Endothelial cell of umbilical vein (primary cell): ENCODE results near the gene NCF4. TPM values are rescaled to one million over a fixed set of nuclear protein-coding genes. Genes with fewer than 3 reads are reported as not detected.

Experiments
- BruUV-seq: library from RNA; stranded (reverse); fragments of 400-500 nt; replicated peaks from 2 replicates; lab custom pipeline; 2021; lab: Mats Ljungman, UMichigan
- CTCF ChIA-PET: fragments of 300-600, 350-600 bp; sonication (Branson Sonifier 250); formaldehyde crosslinking; loops from one replicate; lab custom pipeline; 2021; ENCODE audit warnings: antibody characterized with exemption, inconsistent platforms; lab: Charles Lee
- POLR2A ChIA-PET: fragments of 300-600, 350-600 bp; sonication (Branson Sonifier 250); formaldehyde crosslinking; loops from one replicate; lab custom pipeline; 2021; ENCODE audit warnings: antibody characterized with exemption, inconsistent platforms; lab: Charles Lee
- DNase-seq: peaks from one replicate; pipeline ENCODE4 v3.0.0-alpha.2; 2011; ENCODE audit warnings: low read depth, low spot score
- FAIRE-seq: peaks from 2 replicates; lab custom pipeline; 2011; peaks lifted over from hg19 to GRCh38; lab: Jason Lieb, UNC
- H2AFZ ChIP-seq: 2 replicates; pipeline ENCODE4 v1.6.0; 2012; ENCODE audit warnings: low read depth, low read length, control low read depth, inconsistent platforms
- H3K27ac ChIP-seq: 2 replicates; pipeline ENCODE4 v1.5.1; 2011; ENCODE audit warnings: low read depth, mild to moderate bottlenecking, control low read depth, low read length, moderate library complexity; ENCODE audit not compliant: insufficient read depth
- H3K27me3 ChIP-seq, 2 experiments: 2 replicates each; pipeline versions ENCODE4 v1.6.0 to v1.6.1; 2011; ENCODE audit warnings: low read length in 2 of 2, mixed read lengths in 1 of 2; ENCODE audit not compliant: control insufficient read depth in 2 of 2, insufficient read depth in 2 of 2
- H3K36me3 ChIP-seq, 2 experiments: 2 replicates in 1 of 2; 3 replicates in 1 of 2; pipeline ENCODE4 v1.5.1; 2011; ENCODE audit warnings: low read length in 2 of 2, mild to moderate bottlenecking in 1 of 2, moderate library complexity in 1 of 2; ENCODE audit not compliant: control insufficient read depth in 2 of 2, insufficient read depth in 2 of 2; ENCODE audit errors: extremely low read depth in 1 of 2
- H3K4me1 ChIP-seq: 3 replicates; pipeline ENCODE4 v1.5.1; 2011; ENCODE audit warnings: mild to moderate bottlenecking, low read length; ENCODE audit not compliant: control insufficient read depth, insufficient read depth; ENCODE audit errors: extremely low read depth
- H3K4me2 ChIP-seq: 2 replicates; pipeline ENCODE4 v1.6.1; 2011; ENCODE audit warnings: low read length, control low read depth, mixed read lengths; ENCODE audit not compliant: insufficient read depth
- H3K4me3 ChIP-seq, 3 experiments: fragments of 200-600 bp in 1 of 3; sonication (generic), shearing (Covaris generic) in 1 of 3; replicated peaks in 1 of 3; 2 replicates each; pipeline ENCODE4 v1.5.1; 2011 to 2016; ENCODE audit warnings: control low read depth in 3 of 3, low read length in 3 of 3, mild to moderate bottlenecking in 2 of 3, inconsistent platforms in 1 of 3, low read depth in 1 of 3, moderate library complexity in 1 of 3; ENCODE audit not compliant: insufficient read depth in 1 of 3
- H3K79me2 ChIP-seq: 2 replicates; pipeline ENCODE4 v1.6.0; 2012; ENCODE audit warnings: low read length, inconsistent platforms; ENCODE audit not compliant: control insufficient read depth, insufficient read depth
- H3K9ac ChIP-seq: replicated peaks from 2 replicates; pipeline ENCODE3; 2011; ENCODE audit warnings: low read length, control low read depth; ENCODE audit not compliant: insufficient read depth; ENCODE audit errors: extremely low read depth
- H3K9me1 ChIP-seq: replicated peaks from 3 replicates; pipeline ENCODE4 v1.6.0; 2011; ENCODE audit warnings: mild to moderate bottlenecking, low read length; ENCODE audit not compliant: control insufficient read depth, insufficient read depth; ENCODE audit errors: extremely low read depth
- H3K9me3 ChIP-seq: replicated peaks from 2 replicates; pipeline ENCODE4 v1.5.1; 2012; ENCODE audit warnings: low read length, inconsistent platforms; ENCODE audit not compliant: control insufficient read depth, insufficient read depth
- H4K20me1 ChIP-seq: replicated peaks from 2 replicates; pipeline ENCODE3; 2011; ENCODE audit warnings: mild to moderate bottlenecking, low read length; ENCODE audit not compliant: control insufficient read depth, insufficient read depth; ENCODE audit errors: extremely low read depth
- CTCF ChIP-seq, 2 donors: IDR thresholded peaks; 1 replicate in 1 of 2; 2 replicates in 1 of 2; pipeline ENCODE4 v1.5.1; 2011; ENCODE audit warnings: low read length in 2 of 2, mild to moderate bottlenecking in 2 of 2, moderate library complexity in 2 of 2, control low read depth in 1 of 2, inconsistent platforms in 1 of 2, low read depth in 1 of 2; ENCODE audit not compliant: insufficient read depth in 1 of 2; ENCODE audit errors: extremely low read depth in 1 of 2
- EZH2 ChIP-seq: IDR thresholded peaks from 2 replicates; pipeline ENCODE4 v1.6.1; 2012; ENCODE audit warnings: borderline replicate concordance, low read depth, mild to moderate bottlenecking, moderate library complexity, low read length, inconsistent platforms; ENCODE audit not compliant: severe bottlenecking
- FOS ChIP-seq: IDR thresholded peaks from 2 replicates; pipeline ENCODE4 v1.6.1; 2011; ENCODE audit warnings: mild to moderate bottlenecking, low read length, moderate library complexity, borderline replicate concordance; ENCODE audit not compliant: insufficient read depth
- GATA2 ChIP-seq: IDR thresholded peaks from 2 replicates; pipeline ENCODE4 v1.7.0; 2011; ENCODE audit warnings: low read depth, mild to moderate bottlenecking, moderate library complexity, mixed read lengths, low read length; ENCODE audit not compliant: insufficient read length, insufficient read depth
- JUN ChIP-seq: IDR thresholded peaks from 2 replicates; pipeline ENCODE4 v1.6.1; 2011; ENCODE audit warnings: borderline replicate concordance, low read depth; ENCODE audit not compliant: insufficient read length, insufficient read depth
- MYC ChIP-seq: IDR thresholded peaks from one replicate; pipeline ENCODE4 v1.6.1; 2011; ENCODE audit warnings: mild to moderate bottlenecking, low read depth, low read length
- POLR2A ChIP-seq: IDR thresholded peaks from 2 replicates; pipeline ENCODE4 v1.6.1; 2012; ENCODE audit warnings: low read depth, mild to moderate bottlenecking, control low read depth, low read length
- dilution Hi-C: fragments of 300-500 bp; cut with MboI; formaldehyde crosslinking; loops from one replicate; pipeline ENCODE4 v1.15.0; 2019; ENCODE audit warnings: low sequenced_read_pairs; ENCODE audit not compliant: extremely low pct_ligation_motif_present
- intact Hi-C: fragments of 100-400 bp; cut with micrococcal nuclease; formaldehyde crosslinking; loops from one replicate; pipeline ENCODE4 v1.10.0; 2022
- polyA plus RNA-seq, 4 experiments: library from polyadenylated mRNA; depleted of rRNA in 3 of 4; stranded (reverse) in 3 of 4; unstranded in 1 of 4; fragments of >200 nt; gene quantifications; 2 replicates each; pipeline versions ENCODE4 v1.2.1 to v1.2.3, GENCODE V29; 2011 to 2012; ENCODE audit warnings: missing spikeins in 1 of 4
- total RNA-seq: library from RNA; stranded (reverse); gene quantifications from 2 replicates; pipeline ENCODE4 v1.2.3, GENCODE V29; 2021

NCF4 gene
- total and polyA plus RNA-seq, 2 donors (not counting 3 experiments of a cell fraction or from before 2014, with no cell fraction given), result 0.07 TPM; not detected in 1

GRCh38 chr22:36881504-36882245, 20.9 kb downstream of the NCF4 start:
- ChIA-PET CTCF (no interaction called here), POLR2A (no interaction called here)
- peaks cover 2% of the 10 kb centered on the region for H3K9me3 ChIP-seq
- no peak for FAIRE-seq
- H3K79me2 ChIP-seq, result no peaks in the 10 kb centered on the region
- H3K4me2 ChIP-seq, result no peak overlapping the region
- TF ChIP-seq POLR2A (no peak), JUN (peak; percentile 31), FOS (peak; percentile 50)
- BruUV-seq, result no TSS peak
- H3K9ac ChIP-seq, result no peak overlapping the region
- no peaks in the 10 kb centered on the region for H3K36me3 ChIP-seq
- H3K27me3 ChIP-seq, result no peaks in the 10 kb centered on the region
- H2AFZ ChIP-seq, result no peak overlapping the region
- no peaks in the 10 kb centered on the region for H3K9me1 ChIP-seq
- peak overlapping the region; percentile 7 for H3K27ac ChIP-seq
- H4K20me1 ChIP-seq, result no peaks in the 10 kb centered on the region
- intact Hi-C loops (no loop called here), dilution Hi-C loops (no loop called here)
- DNase-seq, result no peak
- H3K4me3 ChIP-seq, result no peak overlapping the region
- peaks cover 48% of the 10 kb centered on the region for H3K4me1 ChIP-seq

DNA sequence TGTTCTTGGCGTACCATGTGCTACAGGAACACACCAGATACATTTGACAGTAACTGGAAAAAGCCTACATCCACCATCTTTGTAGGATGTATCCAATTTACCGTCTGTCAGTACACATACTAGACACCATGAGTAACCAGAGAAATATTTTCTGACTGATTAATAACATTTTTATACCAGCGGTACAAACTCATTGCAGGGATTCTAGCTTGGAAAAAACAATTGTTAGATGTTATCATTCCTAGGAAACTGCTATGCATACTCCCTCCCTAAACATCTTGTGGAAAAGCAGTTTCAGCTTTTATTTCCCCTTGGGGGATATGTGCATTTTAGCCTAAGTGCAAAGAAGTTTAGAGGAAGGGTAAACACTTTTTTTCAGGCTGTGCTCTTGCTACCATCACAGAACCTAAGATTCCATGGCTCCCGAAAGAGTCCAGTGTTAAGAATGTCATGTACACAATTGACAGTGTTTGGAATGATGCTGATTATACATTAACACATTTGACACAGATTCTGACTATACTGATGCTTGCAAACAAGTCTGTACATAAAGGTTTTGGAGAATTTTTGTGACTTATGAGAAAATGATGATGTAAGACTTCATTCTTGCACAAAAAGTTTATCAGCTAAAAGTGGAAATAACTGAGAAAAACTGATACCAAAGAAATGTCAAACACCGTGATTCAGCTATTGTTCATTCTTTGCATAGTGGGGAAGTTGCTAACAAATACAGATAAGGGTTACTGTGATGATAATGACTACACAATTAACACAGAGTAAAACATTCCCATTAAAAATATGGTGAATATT, 23.7 kb downstream of the NCF4 start:
- H3K4me1 ChIP-seq, result peaks cover 46% of the 10 kb centered on the region
- TF ChIP-seq FOS (peak; percentile 48), POLR2A (peak; percentile 51), GATA2 (peak; percentile 64), EZH2 (no peak), CTCF (IDR thresholded peaks at IDR 0.05; ENCODE audit: extremely low read depth in 1 of 2, insufficient read depth in 1 of 2, low read depth in 1 of 2, low read length in 2 of 2) (no peak), JUN (peak; percentile 78), MYC (no peak)
- peak overlapping the region; percentile 79 for H3K4me2 ChIP-seq
- intact Hi-C loops, result no loop called here
- DNase-seq (peak; percentile 88), FAIRE-seq (peak; percentile 68)
- ChIA-PET POLR2A (interaction anchor here (0.7 kb wide), 3 partner anchors 11 to 363 kb away, joined by 3 to 6 read pairs (median 4); no protein-coding TSS in a partner anchor), CTCF (interaction anchor here (1.0 to 1.6 kb wide), 7 partner anchors 8 to 29 kb away, joined by 3 to 9 read pairs (median 4); partner anchors contain the start of gene CSF2RB)
- H3K9ac ChIP-seq, result peak overlapping the region; percentile 72
- H3K4me3 ChIP-seq, result peak overlapping the region in 1 of 3 experiments; percentile 7
- H3K27me3 ChIP-seq, result no peaks in the 10 kb centered on the region
- H3K9me3 ChIP-seq, result peaks cover 2% of the 10 kb centered on the region
- peak overlapping the region; percentile 70 for H2AFZ ChIP-seq
- H3K79me2 ChIP-seq, result no peaks in the 10 kb centered on the region
- peak overlapping the region; percentile 87 for H3K27ac ChIP-seq
- H4K20me1 ChIP-seq, result no peaks in the 10 kb centered on the region
- BruUV-seq, result no TSS peak
- no peaks in the 10 kb centered on the region for H3K36me3 ChIP-seq
- no peaks in the 10 kb centered on the region for H3K9me1 ChIP-seq
- dilution Hi-C loops, result no loop called here
